ENCODE measurements around the gene SYCP2. TPM values are rescaled to one million over a fixed set of nuclear protein-coding genes. Genes with fewer than 3 reads are reported as not detected.

Gene SYCP2

Small RNA genes within 50 kb of the gene (small RNA-seq; reads per million reads assigned to genes)
- not detected for gene RNU7-141P (ENCODE audit: low read depth)

All from mesenchymal stem cell (in vitro differentiated cells and primary cell).